NB4 (cell line): Measurements from ENCODE around the gene DGKI.

Experiments
- DNase-seq: peaks from one replicate; pipeline ENCODE4 v3.0.0; 2010; ENCODE audit warnings: low read depth
- H3K4me3 ChIP-seq: one replicate; pipeline ENCODE4 v1.5.1; 2011; ENCODE audit warnings: mild to moderate bottlenecking, low read depth, low read length, moderate library complexity
- CTCF ChIP-seq: IDR thresholded peaks from one replicate; pipeline ENCODE4 v1.5.1; 2012; ENCODE audit warnings: low read depth, low read length
- MAX ChIP-seq: IDR thresholded peaks from 2 replicates; pipeline ENCODE4 v1.6.1; 2011; ENCODE audit warnings: low read depth, low read length
- MYC ChIP-seq: IDR thresholded peaks from 2 replicates; pipeline ENCODE4 v1.6.1; 2011; ENCODE audit warnings: low read depth, low read length
- POLR2A ChIP-seq: IDR thresholded peaks from 2 replicates; pipeline ENCODE4 v1.6.1; 2011; ENCODE audit warnings: mild to moderate bottlenecking; ENCODE audit not compliant: insufficient read length; ENCODE audit errors: extremely low read depth

DGKI gene

DNA sequence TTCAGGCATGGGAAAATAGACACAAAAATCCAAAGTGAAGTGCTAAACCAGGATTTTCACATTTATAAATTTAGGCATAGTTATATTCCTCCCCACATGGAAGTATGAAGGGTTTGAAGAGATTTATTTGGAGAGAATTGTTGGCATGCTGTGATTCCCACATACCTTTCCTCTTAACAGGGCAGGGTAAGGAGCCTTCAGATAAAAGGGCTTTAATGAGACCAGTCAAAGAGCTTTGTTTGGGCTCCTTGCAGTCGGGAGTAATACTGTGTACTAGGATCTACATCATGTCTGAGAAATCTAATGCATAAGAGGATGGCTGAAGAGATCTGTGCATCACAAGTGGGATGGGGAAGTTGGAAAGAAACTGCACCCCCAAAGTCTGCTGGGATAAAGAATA is 362.4 kb downstream of the DGKI start:
- DNase-seq: no peak
- TF ChIP-seq MAX (no peak), MYC (no peak), POLR2A (no peak), CTCF (no peak)

DNA sequence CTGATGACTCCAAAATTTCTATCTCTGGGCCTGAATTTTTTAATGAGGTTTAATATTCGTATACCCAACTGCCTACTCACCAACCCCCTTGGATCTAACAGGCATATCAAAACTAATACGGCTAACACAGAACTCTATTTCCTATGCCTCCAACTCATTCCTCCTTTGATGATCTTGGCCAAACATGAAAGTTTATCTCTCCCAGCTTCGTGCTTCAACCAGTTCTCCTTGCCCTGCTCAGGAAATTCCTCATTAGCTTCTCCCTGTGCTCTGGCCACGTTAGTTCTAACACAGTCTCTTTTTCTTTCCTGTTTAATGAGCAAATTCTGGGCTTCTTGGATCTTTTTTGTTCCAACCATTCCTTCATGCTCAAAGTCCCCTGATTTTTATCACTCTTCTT is 364.3 kb downstream of the DGKI start:
- TF ChIP-seq POLR2A (no peak), MYC (no peak), CTCF (no peak)
- DNase-seq: no peak
- H3K4me3 ChIP-seq: no peak overlapping the region

More for the DNA sequence above, 362.4 kb downstream of the DGKI start:
- H3K4me3 ChIP-seq: no peak overlapping the region

DNA sequence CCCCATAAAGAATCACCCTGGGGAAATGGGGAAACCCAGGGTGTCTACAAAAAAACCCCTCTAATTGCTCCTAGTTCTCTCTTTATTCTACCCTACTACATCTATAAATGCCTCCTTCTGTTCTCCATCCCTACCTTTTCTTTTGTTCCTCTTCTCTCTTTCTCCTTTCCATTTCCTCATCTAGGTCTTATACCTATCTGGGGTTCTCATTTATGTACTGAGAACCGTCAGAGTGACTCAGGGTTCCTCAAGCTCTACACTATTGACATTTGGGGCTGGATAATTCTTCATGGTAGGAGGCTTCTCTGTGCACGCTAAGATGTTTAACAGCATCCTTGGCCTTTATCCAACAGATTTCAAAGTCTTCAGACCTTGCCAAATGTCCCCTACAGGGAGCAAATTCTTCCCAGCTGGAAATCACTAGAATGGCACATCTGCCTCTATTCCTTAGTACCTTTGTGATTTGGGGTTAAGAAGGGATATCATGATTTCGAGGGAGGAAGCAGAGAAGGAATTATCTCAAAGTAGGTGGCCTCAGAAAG is 365.9 kb downstream of the DGKI start:
- TF ChIP-seq MYC: no peak
- TF ChIP-seq CTCF: no peak
- no peak for TF ChIP-seq MAX
- TF ChIP-seq POLR2A: no peak
- no peak overlapping the region for H3K4me3 ChIP-seq

DNA sequence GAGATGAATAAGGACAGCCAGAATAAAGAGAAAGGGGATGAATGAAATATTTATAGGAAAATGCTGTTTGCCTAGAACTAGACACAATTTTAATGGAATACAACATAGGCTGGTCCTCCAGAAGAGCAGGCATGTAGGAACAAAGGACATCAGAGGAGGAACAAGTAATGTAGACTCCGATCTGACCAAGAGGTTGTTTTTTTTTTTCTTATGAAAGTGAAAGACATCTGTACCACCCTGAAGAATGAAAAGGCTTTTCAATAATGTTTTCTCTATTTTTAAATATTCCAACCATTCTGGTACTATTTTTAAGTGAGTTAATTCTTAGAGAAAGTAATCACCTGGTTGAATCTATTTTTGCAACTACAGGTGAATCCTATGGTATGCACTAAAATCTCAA is 366.4 kb downstream of the DGKI start:
- H3K4me3 ChIP-seq: no peak overlapping the region
- DNase-seq: no peak
- TF ChIP-seq CTCF (no peak), MYC (no peak), MAX (no peak), POLR2A (no peak)

More for the DNA sequence above, 365.9 kb downstream of the DGKI start:
- DNase-seq: no peak

DNA sequence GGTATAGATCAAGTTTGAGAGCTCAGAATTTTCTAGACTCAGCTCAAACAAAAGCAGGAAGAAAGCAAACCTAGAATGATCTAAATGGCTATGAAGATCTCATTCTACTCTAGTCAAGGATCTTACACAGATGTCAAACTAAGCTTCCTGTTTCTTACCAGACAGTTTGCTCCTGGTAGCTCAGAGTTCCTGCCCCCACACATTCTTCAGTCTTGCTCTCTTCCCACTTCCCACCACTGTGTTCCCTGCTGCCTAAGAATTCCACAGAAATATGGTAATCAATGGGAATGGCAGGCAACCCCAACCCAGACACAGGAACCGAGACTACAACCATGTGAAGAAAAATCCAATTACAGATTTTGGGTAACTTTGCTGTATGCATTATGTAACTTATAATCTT is 369.8 kb downstream of the DGKI start:
- TF ChIP-seq POLR2A (no peak), MYC (no peak), CTCF (no peak), MAX (no peak)
- no peak for DNase-seq
- H3K4me3 ChIP-seq: no peak overlapping the region

DNA sequence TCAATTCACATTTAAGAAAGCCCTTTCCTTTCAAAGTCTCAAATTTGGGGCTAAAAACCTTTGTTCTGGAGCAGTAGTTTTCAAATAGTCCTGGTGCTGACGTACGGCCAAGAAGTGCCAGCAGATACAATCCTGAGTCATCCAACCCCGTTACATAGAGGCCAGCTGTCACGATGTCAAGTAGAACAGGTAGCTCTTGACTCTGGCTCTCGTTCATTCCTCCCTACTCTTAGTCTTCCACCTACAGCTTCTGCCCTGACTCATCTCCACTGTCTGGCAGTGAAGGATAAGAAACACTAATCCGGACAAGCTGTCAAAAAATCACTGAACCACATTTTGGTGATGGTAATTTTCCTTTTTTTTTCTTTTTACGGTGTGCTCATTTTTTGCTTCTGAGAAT is 370.8 kb downstream of the DGKI start:
- H3K4me3 ChIP-seq: no peak overlapping the region
- TF ChIP-seq MAX (no peak), POLR2A (no peak), MYC (no peak), CTCF (no peak)
- DNase-seq: no peak
